Endothelial cell of umbilical vein (primary cell): ENCODE results near the gene VIT. TPM values are rescaled to one million over a fixed set of nuclear protein-coding genes. Genes with fewer than 3 reads are reported as not detected.
A peak's percentile ranks its signal among the peaks of the same experiment; 100 is the strongest.

ENCODE experiments used
- BruUV-seq: library from RNA; stranded (reverse); fragments of 400-500 nt; replicated peaks from 2 replicates; lab custom pipeline; 2021; lab: Mats Ljungman, UMichigan
- CTCF ChIA-PET: fragments of 300-600, 350-600 bp; sonication (Branson Sonifier 250); formaldehyde crosslinking; loops from one replicate; lab custom pipeline; 2021; ENCODE audit warnings: antibody characterized with exemption, inconsistent platforms; lab: Charles Lee
- POLR2A ChIA-PET: fragments of 300-600, 350-600 bp; sonication (Branson Sonifier 250); formaldehyde crosslinking; loops from one replicate; lab custom pipeline; 2021; ENCODE audit warnings: antibody characterized with exemption, inconsistent platforms; lab: Charles Lee
- DNase-seq: peaks from one replicate; pipeline ENCODE4 v3.0.0-alpha.2; 2011; ENCODE audit warnings: low read depth, low spot score
- FAIRE-seq: peaks from 2 replicates; lab custom pipeline; 2011; peaks lifted over from hg19 to GRCh38; lab: Jason Lieb, UNC
- H2AFZ ChIP-seq: 2 replicates; pipeline ENCODE4 v1.6.0; 2012; ENCODE audit warnings: low read depth, low read length, control low read depth, inconsistent platforms
- H3K27ac ChIP-seq: 2 replicates; pipeline ENCODE4 v1.5.1; 2011; ENCODE audit warnings: low read depth, mild to moderate bottlenecking, control low read depth, low read length, moderate library complexity; ENCODE audit not compliant: insufficient read depth
- H3K27me3 ChIP-seq, 2 experiments: 2 replicates each; pipeline versions ENCODE4 v1.6.0 to v1.6.1; 2011; ENCODE audit warnings: low read length in 2 of 2, mixed read lengths in 1 of 2; ENCODE audit not compliant: control insufficient read depth in 2 of 2, insufficient read depth in 2 of 2
- H3K36me3 ChIP-seq, 2 experiments: 2 replicates in 1 of 2; 3 replicates in 1 of 2; pipeline ENCODE4 v1.5.1; 2011; ENCODE audit warnings: low read length in 2 of 2, mild to moderate bottlenecking in 1 of 2, moderate library complexity in 1 of 2; ENCODE audit not compliant: control insufficient read depth in 2 of 2, insufficient read depth in 2 of 2; ENCODE audit errors: extremely low read depth in 1 of 2
- H3K4me1 ChIP-seq: 3 replicates; pipeline ENCODE4 v1.5.1; 2011; ENCODE audit warnings: mild to moderate bottlenecking, low read length; ENCODE audit not compliant: control insufficient read depth, insufficient read depth; ENCODE audit errors: extremely low read depth
- H3K4me2 ChIP-seq: 2 replicates; pipeline ENCODE4 v1.6.1; 2011; ENCODE audit warnings: low read length, control low read depth, mixed read lengths; ENCODE audit not compliant: insufficient read depth
- H3K4me3 ChIP-seq, 3 experiments: fragments of 200-600 bp in 1 of 3; sonication (generic), shearing (Covaris generic) in 1 of 3; replicated peaks in 1 of 3; 2 replicates each; pipeline ENCODE4 v1.5.1; 2011 to 2016; ENCODE audit warnings: control low read depth in 3 of 3, low read length in 3 of 3, mild to moderate bottlenecking in 2 of 3, inconsistent platforms in 1 of 3, low read depth in 1 of 3, moderate library complexity in 1 of 3; ENCODE audit not compliant: insufficient read depth in 1 of 3
- H3K79me2 ChIP-seq: 2 replicates; pipeline ENCODE4 v1.6.0; 2012; ENCODE audit warnings: low read length, inconsistent platforms; ENCODE audit not compliant: control insufficient read depth, insufficient read depth
- H3K9ac ChIP-seq: replicated peaks from 2 replicates; pipeline ENCODE3; 2011; ENCODE audit warnings: low read length, control low read depth; ENCODE audit not compliant: insufficient read depth; ENCODE audit errors: extremely low read depth
- H3K9me1 ChIP-seq: replicated peaks from 3 replicates; pipeline ENCODE4 v1.6.0; 2011; ENCODE audit warnings: mild to moderate bottlenecking, low read length; ENCODE audit not compliant: control insufficient read depth, insufficient read depth; ENCODE audit errors: extremely low read depth
- H3K9me3 ChIP-seq: replicated peaks from 2 replicates; pipeline ENCODE4 v1.5.1; 2012; ENCODE audit warnings: low read length, inconsistent platforms; ENCODE audit not compliant: control insufficient read depth, insufficient read depth
- H4K20me1 ChIP-seq: replicated peaks from 2 replicates; pipeline ENCODE3; 2011; ENCODE audit warnings: mild to moderate bottlenecking, low read length; ENCODE audit not compliant: control insufficient read depth, insufficient read depth; ENCODE audit errors: extremely low read depth
- CTCF ChIP-seq, 2 donors: IDR thresholded peaks; 1 replicate in 1 of 2; 2 replicates in 1 of 2; pipeline ENCODE4 v1.5.1; 2011; ENCODE audit warnings: low read length in 2 of 2, mild to moderate bottlenecking in 2 of 2, moderate library complexity in 2 of 2, control low read depth in 1 of 2, inconsistent platforms in 1 of 2, low read depth in 1 of 2; ENCODE audit not compliant: insufficient read depth in 1 of 2; ENCODE audit errors: extremely low read depth in 1 of 2
- EZH2 ChIP-seq: IDR thresholded peaks from 2 replicates; pipeline ENCODE4 v1.6.1; 2012; ENCODE audit warnings: borderline replicate concordance, low read depth, mild to moderate bottlenecking, moderate library complexity, low read length, inconsistent platforms; ENCODE audit not compliant: severe bottlenecking
- FOS ChIP-seq: IDR thresholded peaks from 2 replicates; pipeline ENCODE4 v1.6.1; 2011; ENCODE audit warnings: mild to moderate bottlenecking, low read length, moderate library complexity, borderline replicate concordance; ENCODE audit not compliant: insufficient read depth
- JUN ChIP-seq: IDR thresholded peaks from 2 replicates; pipeline ENCODE4 v1.6.1; 2011; ENCODE audit warnings: borderline replicate concordance, low read depth; ENCODE audit not compliant: insufficient read length, insufficient read depth
- dilution Hi-C: fragments of 300-500 bp; cut with MboI; formaldehyde crosslinking; loops from one replicate; pipeline ENCODE4 v1.15.0; 2019; ENCODE audit warnings: low sequenced_read_pairs; ENCODE audit not compliant: extremely low pct_ligation_motif_present
- intact Hi-C: fragments of 100-400 bp; cut with micrococcal nuclease; formaldehyde crosslinking; loops from one replicate; pipeline ENCODE4 v1.10.0; 2022
- polyA plus RNA-seq, 4 experiments: library from polyadenylated mRNA; depleted of rRNA in 3 of 4; stranded (reverse) in 3 of 4; unstranded in 1 of 4; fragments of >200 nt; gene quantifications; 2 replicates each; pipeline versions ENCODE4 v1.2.1 to v1.2.3, GENCODE V29; 2011 to 2012; ENCODE audit warnings: missing spikeins in 1 of 4
- total RNA-seq: library from RNA; stranded (reverse); gene quantifications from 2 replicates; pipeline ENCODE4 v1.2.3, GENCODE V29; 2021
- TF ChIP-seq, protein P1 (sequence below): IDR thresholded peaks from 2 replicates; pipeline ENCODE4 v1.6.1; 2011; ENCODE audit not compliant: insufficient read depth, insufficient read length

VIT gene
- total and polyA plus RNA-seq, 2 donors (not counting 3 experiments of a cell fraction or from before 2014, with no cell fraction given) = 0.54 to 0.88 TPM

GRCh38 chr2:36834731-36835524 lies 138.4 kb downstream of the VIT start:
- no TSS peak for BruUV-seq
- FAIRE-seq (peak; percentile 26), DNase-seq (peak; percentile 31)
- Histone ChIP-seq H3K79me2 (no peaks in the 10 kb centered on the region), H3K9ac (no peak overlapping the region), H3K4me3 (no peak overlapping the region), H3K4me1 (peaks cover 11% of the 10 kb centered on the region), H3K27ac (peak overlapping the region; percentile 17), H3K9me1 (no peaks in the 10 kb centered on the region), H3K36me3 (no peaks in the 10 kb centered on the region), H2AFZ (no peak overlapping the region), H3K4me2 (peak overlapping the region; percentile 64), H3K9me3 (no peaks in the 10 kb centered on the region), H3K27me3 (no peaks in the 10 kb centered on the region), H4K20me1 (no peaks in the 10 kb centered on the region)
- dilution Hi-C loops (no loop called here), intact Hi-C loops (no loop called here)
- TF ChIP-seq FOS (no peak), JUN (peak; percentile 12)
- ChIA-PET CTCF (interaction anchor here (1.2 to 1.4 kb wide), 2 partner anchors 14 to 50 kb away, joined by 3 to 4 read pairs; no protein-coding TSS in a partner anchor), POLR2A (no interaction called here)

DNA sequence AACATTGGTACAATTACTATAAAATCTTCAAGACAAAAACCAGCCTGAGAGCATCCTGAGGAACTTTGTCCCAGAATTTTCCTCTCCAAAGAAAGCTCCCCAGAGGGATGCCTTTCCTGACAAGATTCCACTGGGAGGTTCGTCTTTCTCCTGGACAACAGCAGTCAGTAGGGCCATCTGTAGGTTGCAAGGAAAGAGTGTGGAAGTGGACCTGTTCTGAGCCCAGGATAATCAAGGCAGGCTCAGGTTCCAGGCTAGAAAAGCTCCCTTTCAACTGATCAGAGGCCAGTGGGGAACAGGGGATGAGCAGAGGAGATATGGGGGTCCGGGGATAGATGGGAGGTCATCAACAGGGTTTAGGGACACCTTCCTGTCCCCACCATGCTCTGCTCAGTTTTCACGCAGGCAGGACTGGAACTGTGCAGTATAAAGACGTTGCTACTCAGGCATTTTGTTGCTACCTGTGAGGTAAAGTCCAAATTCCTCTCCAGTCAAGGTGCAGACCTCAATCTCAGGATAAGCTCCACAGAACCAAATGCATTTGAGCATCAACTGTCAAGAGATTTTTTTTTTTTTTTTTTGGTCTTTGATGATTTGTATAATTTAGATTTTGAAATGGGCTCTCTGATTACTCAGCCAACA lies 143.6 kb downstream of the VIT start:
- H4K20me1 ChIP-seq = no peaks in the 10 kb centered on the region
- intact Hi-C loops = no loop called here
- POLR2A ChIA-PET = no interaction called here

More for the DNA sequence above, 143.6 kb downstream of the VIT start:
- Histone ChIP-seq H3K9ac (no peak overlapping the region), H3K4me1 (peaks cover 6% of the 10 kb centered on the region), H3K9me1 (no peaks in the 10 kb centered on the region), H3K4me2 (no peak overlapping the region), H3K27me3 (no peaks in the 10 kb centered on the region), H3K79me2 (no peaks in the 10 kb centered on the region), H3K9me3 (no peaks in the 10 kb centered on the region), H3K4me3 (no peak overlapping the region), H3K27ac (no peak overlapping the region), H3K36me3 (no peaks in the 10 kb centered on the region), H2AFZ (no peak overlapping the region)
- TF ChIP-seq FOS (no peak), EZH2 (no peak), CTCF (IDR thresholded peaks at IDR 0.05; ENCODE audit: extremely low read depth in 1 of 2, insufficient read depth in 1 of 2, low read depth in 1 of 2, low read length in 2 of 2) (no peak)
- TF ChIP-seq, protein P1, sequence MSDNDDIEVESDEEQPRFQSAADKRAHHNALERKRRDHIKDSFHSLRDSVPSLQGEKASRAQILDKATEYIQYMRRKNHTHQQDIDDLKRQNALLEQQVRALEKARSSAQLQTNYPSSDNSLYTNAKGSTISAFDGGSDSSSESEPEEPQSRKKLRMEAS = no peak
- DNase-seq (no peak), FAIRE-seq (peak; percentile 26)
- CTCF ChIA-PET = interaction anchor here (0.6 kb wide), 1 partner anchor 44 kb away, joined by 3 read pairs; no protein-coding TSS in a partner anchor
- BruUV-seq = no TSS peak
- dilution Hi-C loops = no loop called here
